Measurements from ENCODE around the gene TOR1AIP2. TPM values are rescaled to one million over a fixed set of nuclear protein-coding genes. Genes with fewer than 3 reads are reported as not detected.
A peak's percentile ranks its signal among the peaks of the same experiment; 100 is the strongest.

Gene TOR1AIP2
- polyA plus RNA-seq, 1 of the 3 experiments (the other 2 are of a cell fraction): 12.7 TPM

GRCh38 chr1:179883040-179883744 is 5.6 kb upstream of the TOR1AIP2 start:
- H4K20me1 ChIP-seq (ENCODE audit: insufficient read depth): no peaks in the 10 kb centered on the region
- POLR2A ChIA-PET: interaction anchor here (0.8 to 1.2 kb wide), 2 partner anchors 26 to 73 kb away, joined by 3 read pairs; no protein-coding TSS in a partner anchor
- H3K4me1 ChIP-seq (ENCODE audit: control insufficient read depth in 1 of 2, insufficient read depth in 2 of 2, low read depth in 1 of 2, low read length in 1 of 2): peaks cover 9 to 14% of the 10 kb centered on the region in 2 experiments; a peak in 2 of 4 replicates
- H3F3A ChIP-seq (replicated peaks; ENCODE audit: insufficient read depth): peaks cover 13% of the 10 kb centered on the region
- DNase-seq: peak; percentile 80
- H3K4me2 ChIP-seq: peak overlapping the region; percentile 88
- no peaks in the 10 kb centered on the region for H3K27me3 ChIP-seq (ENCODE audit: insufficient read depth)
- TF ChIP-seq GATA2 (CRISPR knock-in tag; IDR thresholded peaks at IDR 0.05) (no peak), SIN3A (IDR thresholded peaks at IDR 0.05; ENCODE audit: borderline replicate concordance, low read depth, low read length) (0 out of 2 replicates have a peak, but pooled peaks have one; percentile 12), PBX3 (IDR thresholded peaks at IDR 0.05) (no peak), REST (IDR thresholded peaks at IDR 0.05; ENCODE audit: low read depth, low read length) (0 out of 2 replicates have a peak, but pooled peaks have one; percentile 22), USF2 (IDR thresholded peaks at IDR 0.05; ENCODE audit: borderline replicate concordance, low read depth, low read length) (no peak), CHD2 (IDR thresholded peaks at IDR 0.05; ENCODE audit: low read length, partially characterized antibody) (no peak)
- CTCF ChIA-PET: interaction anchor here (0.6 to 2.3 kb wide), 11 partner anchors 13 to 296 kb away, joined by 3 to 13 read pairs (median 3); partner anchors contain the start of gene CEP350
- 0% methylated on average over 22 of the region's 26 CpGs for WGBS (ENCODE audit: low lambda C conversion rate)
- no peaks in the 10 kb centered on the region for H3K9me2 ChIP-seq
- peaks cover 16 to 27% of the 10 kb centered on the region in 2 experiments for H3K36me3 ChIP-seq (replicated peaks in 1 of 2; ENCODE audit: control insufficient read depth in 1 of 2, insufficient read depth in 2 of 2, low read length in 1 of 2)
- peak overlapping the region; percentile 58 for H2AFZ ChIP-seq (ENCODE audit: low read depth)
- H3K4me3 ChIP-seq (ENCODE audit: low read depth in 2 of 2, low read length in 1 of 2): peak overlapping the region; percentile 79 to 97
- peaks cover 40% of the 10 kb centered on the region for H3K79me2 ChIP-seq (ENCODE audit: insufficient read depth)
- H3K27ac ChIP-seq (ENCODE audit: low read depth in 2 of 2, low read length in 1 of 2): peak overlapping the region; percentile 98 to 99
- H3K9me3 ChIP-seq: no peaks in the 10 kb centered on the region
- peak overlapping the region; percentile 96 for H3K9ac ChIP-seq

All from SK-N-SH (cell line).